SU-DHL-6 (cell line): ENCODE results near the gene LTBP1.

Experiments
- H2AFZ ChIP-seq: fragments of 200-600 bp; sonication (generic); 2 replicates; pipeline ENCODE4 v1.6.1; 2014; ENCODE audit warnings: low read depth, mild to moderate bottlenecking, moderate library complexity, mixed read lengths, antibody characterized with exemption, low read length; ENCODE audit not compliant: severe bottlenecking
- H3F3A ChIP-seq: fragments of 200-600 bp; shearing (Covaris generic); 2 replicates; pipeline ENCODE4 v1.6.0; 2016; ENCODE audit warnings: antibody characterized with exemption, mild to moderate bottlenecking; ENCODE audit not compliant: insufficient read depth
- H3K27ac ChIP-seq: fragments of 200-600 bp; sonication (generic); 2 replicates; pipeline ENCODE4 v1.5.1; 2016; ENCODE audit warnings: low read depth, mild to moderate bottlenecking, low read length, moderate library complexity, mixed read lengths
- H3K27me3 ChIP-seq: fragments of 200-600 bp; sonication (generic), shearing (Covaris generic); 2 replicates; pipeline ENCODE4 v1.6.0; 2014; ENCODE audit warnings: mild to moderate bottlenecking, low read length
- H3K36me3 ChIP-seq: fragments of 200-600 bp; sonication (generic); 2 replicates; pipeline ENCODE4 v1.6.1; 2014; ENCODE audit warnings: mild to moderate bottlenecking, low read length, mixed read lengths
- H3K4me2 ChIP-seq: fragments of 300-600, 200-600 bp; shearing (Covaris generic), sonication (generic); 2 replicates; pipeline ENCODE4 v1.6.0; 2014; ENCODE audit warnings: low read length, low read depth, mild to moderate bottlenecking; ENCODE audit not compliant: poor library complexity, severe bottlenecking
- H3K4me3 ChIP-seq: fragments of 200-600 bp; sonication (generic); 2 replicates; pipeline ENCODE4 v1.5.1; 2014; ENCODE audit warnings: antibody characterized with exemption, low read length, mild to moderate bottlenecking, mixed read lengths; ENCODE audit not compliant: insufficient read depth, poor library complexity, severe bottlenecking
- H3K79me2 ChIP-seq: fragments of 200-600 bp; sonication (generic); 2 replicates; pipeline ENCODE4 v1.6.1; 2014; ENCODE audit warnings: mild to moderate bottlenecking, low read length, moderate library complexity; ENCODE audit not compliant: insufficient read depth
- H3K9ac ChIP-seq: fragments of 200-600 bp; sonication (generic); 2 replicates; pipeline ENCODE4 v1.7.0; 2014; ENCODE audit warnings: mild to moderate bottlenecking, low read length
- H3K9me2 ChIP-seq: fragments of 200-600 bp; sonication (generic); replicated peaks from 2 replicates; pipeline ENCODE4 v1.6.1; 2014; ENCODE audit warnings: low read length; ENCODE audit not compliant: insufficient read depth
- H3K9me3 ChIP-seq: fragments of 200-600 bp; sonication (generic); 2 replicates; pipeline ENCODE4 v1.6.1; 2014; ENCODE audit warnings: low read length, mixed read lengths; ENCODE audit not compliant: insufficient read depth
- H4K20me1 ChIP-seq: fragments of 200-600 bp; sonication (generic); 2 replicates; pipeline ENCODE4 v1.6.1; 2014; ENCODE audit warnings: low read depth, mild to moderate bottlenecking, antibody characterized with exemption, low read length, moderate library complexity, mixed read lengths
- EZH2phosphoT487 ChIP-seq: fragments of 200-600 bp; sonication (generic), shearing (Covaris generic); conservative IDR thresholded peaks from 2 replicates; pipeline ENCODE4 v1.6.1; 2018; ENCODE audit warnings: mild to moderate bottlenecking, antibody characterized with exemption, low read length, moderate library complexity, mixed read lengths
- TF ChIP-seq, protein P1 (sequence below): fragments of 200-600 bp; sonication (generic); IDR thresholded peaks from one replicate; pipeline ENCODE4 v1.5.1; 2017; ENCODE audit warnings: antibody characterized with exemption, mild to moderate bottlenecking, low read length, moderate library complexity; ENCODE audit not compliant: insufficient read depth, poor library complexity, severe bottlenecking

Gene LTBP1

DNA sequence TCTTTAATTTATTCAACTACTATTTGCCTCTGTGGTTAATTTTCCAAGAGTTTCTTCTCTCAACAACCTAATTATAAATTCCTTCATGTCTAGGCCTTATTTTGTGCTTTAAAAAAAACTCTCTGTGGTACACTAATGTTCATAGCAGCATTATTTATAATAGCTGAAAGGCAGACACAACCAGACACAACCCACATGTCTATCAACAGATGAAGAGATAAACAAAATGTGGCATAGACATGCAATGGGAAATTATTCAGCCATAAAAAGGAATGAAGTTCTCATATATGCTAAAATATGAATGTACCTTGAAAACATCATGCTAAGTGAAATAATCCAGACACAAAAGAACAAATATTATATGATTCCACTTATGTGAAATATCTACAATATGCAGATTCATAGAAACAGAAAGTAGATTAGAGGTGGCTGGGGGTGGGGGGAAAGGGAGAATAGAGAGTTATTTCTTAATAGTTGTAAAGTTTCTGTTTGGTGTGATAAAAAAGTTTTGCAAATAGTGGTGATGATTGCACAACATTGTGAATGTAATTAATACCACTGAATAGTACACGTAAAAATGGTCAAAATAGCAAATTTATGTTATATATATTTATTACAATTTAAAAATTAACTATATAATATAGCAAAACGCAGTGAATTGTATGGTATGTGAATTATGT is 501.6 kb downstream of the LTBP1 start:
- Histone ChIP-seq H3K36me3 (no peaks in the 10 kb centered on the region), H3K9ac (no peak overlapping the region), H3K4me2 (no peak overlapping the region), H4K20me1 (no peaks in the 10 kb centered on the region), H3K27me3 (no peaks in the 10 kb centered on the region), H3K27ac (no peak overlapping the region), H3K9me3 (no peaks in the 10 kb centered on the region), H3K79me2 (no peaks in the 10 kb centered on the region), H3K9me2 (no peaks in the 10 kb centered on the region), H2AFZ (no peak overlapping the region), H3F3A (no peaks in the 10 kb centered on the region), H3K4me3 (no peak overlapping the region)
- TF ChIP-seq EZH2phosphoT487: no peak
- TF ChIP-seq, protein P1, sequence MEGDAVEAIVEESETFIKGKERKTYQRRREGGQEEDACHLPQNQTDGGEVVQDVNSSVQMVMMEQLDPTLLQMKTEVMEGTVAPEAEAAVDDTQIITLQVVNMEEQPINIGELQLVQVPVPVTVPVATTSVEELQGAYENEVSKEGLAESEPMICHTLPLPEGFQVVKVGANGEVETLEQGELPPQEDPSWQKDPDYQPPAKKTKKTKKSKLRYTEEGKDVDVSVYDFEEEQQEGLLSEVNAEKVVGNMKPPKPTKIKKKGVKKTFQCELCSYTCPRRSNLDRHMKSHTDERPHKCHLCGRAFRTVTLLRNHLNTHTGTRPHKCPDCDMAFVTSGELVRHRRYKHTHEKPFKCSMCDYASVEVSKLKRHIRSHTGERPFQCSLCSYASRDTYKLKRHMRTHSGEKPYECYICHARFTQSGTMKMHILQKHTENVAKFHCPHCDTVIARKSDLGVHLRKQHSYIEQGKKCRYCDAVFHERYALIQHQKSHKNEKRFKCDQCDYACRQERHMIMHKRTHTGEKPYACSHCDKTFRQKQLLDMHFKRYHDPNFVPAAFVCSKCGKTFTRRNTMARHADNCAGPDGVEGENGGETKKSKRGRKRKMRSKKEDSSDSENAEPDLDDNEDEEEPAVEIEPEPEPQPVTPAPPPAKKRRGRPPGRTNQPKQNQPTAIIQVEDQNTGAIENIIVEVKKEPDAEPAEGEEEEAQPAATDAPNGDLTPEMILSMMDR: no peak
